HepG2 (cell line): ENCODE results near the gene ZKSCAN4. TPM values are rescaled to one million over a fixed set of nuclear protein-coding genes. Genes with fewer than 3 reads are reported as not detected.

Source experiments
- ATAC-seq: fragments of 200-7000 bp; cut with Tn5 transposase; 3 replicates; pipeline ENCODE4 v1.9.1; 2020; ENCODE audit warnings: mild to moderate bottlenecking, moderate library complexity
- BruUV-seq: library from RNA; stranded (reverse); fragments of 400-500 nt; replicated peaks from 2 replicates; lab custom pipeline; 2021; lab: Mats Ljungman, UMichigan
- CTCF ChIA-PET: fragments of 300-600 bp; formaldehyde crosslinking; extraction: SDS; loops from one replicate; lab custom pipeline; 2021; ENCODE audit warnings: low total read pairs, inconsistent platforms, low intra/inter-chr PET ratio; lab: Yijun Ruan, JAX
- POLR2A ChIA-PET: fragments of 350-600 bp; sonication (Branson Sonifier 250); formaldehyde crosslinking; loops from one replicate; lab custom pipeline; 2020; ENCODE audit warnings: antibody characterized with exemption, inconsistent platforms; lab: Yijun Ruan, JAX
- DNase-seq: peaks from one replicate; pipeline ENCODE4 v3.0.0-alpha.2; 2015; ENCODE audit warnings: low spot score
- FAIRE-seq: peaks from 3 replicates; lab custom pipeline; 2011; peaks lifted over from hg19 to GRCh38; lab: Jason Lieb, UNC
- H2AFZ ChIP-seq: one replicate; pipeline ENCODE4 v1.6.1; 2011; ENCODE audit warnings: low read length, inconsistent platforms
- H3K27ac ChIP-seq: fragments of 300-600 bp; 3 replicates; pipeline ENCODE4 v1.8.0; 2011; ENCODE audit warnings: mixed run types, mild to moderate bottlenecking, mixed read lengths, low read length, inconsistent platforms; ENCODE audit not compliant: insufficient read depth; ENCODE audit errors: extremely low read length
- H3K27me3 ChIP-seq, 2 experiments: fragments of 200-600 bp in 1 of 2; 2 replicates in 1 of 2; 3 replicates in 1 of 2; pipeline versions ENCODE4 v1.6.0 to v1.8.0; 2011; ENCODE audit warnings: low read length in 2 of 2, mild to moderate bottlenecking in 2 of 2, moderate library complexity in 2 of 2, inconsistent platforms in 1 of 2; ENCODE audit not compliant: insufficient read depth in 2 of 2, control insufficient read depth in 1 of 2
- H3K36me3 ChIP-seq, 2 experiments: fragments of 200-600 bp in 1 of 2; replicated peaks in 1 of 2; 2 replicates in 1 of 2; 3 replicates in 1 of 2; pipeline versions ENCODE4 v1.5.1 to v1.8.0; 2011; ENCODE audit warnings: low read length in 2 of 2, inconsistent platforms in 1 of 2; ENCODE audit not compliant: insufficient read depth in 2 of 2, control insufficient read depth in 1 of 2
- H3K4me1 ChIP-seq: 2 replicates; pipeline ENCODE4 v1.5.1; 2012; ENCODE audit warnings: low read length, inconsistent platforms; ENCODE audit not compliant: insufficient read depth
- H3K4me2 ChIP-seq: 2 replicates; pipeline ENCODE4 v1.6.0; 2011; ENCODE audit warnings: low read depth, low read length, inconsistent platforms
- H3K4me3 ChIP-seq, 3 experiments: fragments of 200-600 bp in 1 of 3; sonication (generic), shearing (Covaris generic) in 1 of 3; replicated peaks in 1 of 3; 2 replicates each; pipeline ENCODE4 v1.5.1; 2011 to 2016; ENCODE audit warnings: low read length in 3 of 3, inconsistent platforms in 2 of 3, low read depth in 2 of 3, mild to moderate bottlenecking in 2 of 3, control low read depth in 1 of 3, mixed read lengths in 1 of 3; ENCODE audit not compliant: insufficient read depth in 1 of 3
- H3K79me2 ChIP-seq: one replicate; pipeline ENCODE4 v1.6.1; 2011; ENCODE audit warnings: low read length, inconsistent platforms; ENCODE audit not compliant: insufficient read depth
- H3K9ac ChIP-seq: 2 replicates; pipeline ENCODE4 v1.6.0; 2011; ENCODE audit warnings: mild to moderate bottlenecking, low read depth, low read length, inconsistent platforms; ENCODE audit not compliant: insufficient read depth
- H3K9me3 ChIP-seq: 2 replicates; pipeline ENCODE4 v1.5.1; 2012; ENCODE audit warnings: mild to moderate bottlenecking, low read length
- H4K20me1 ChIP-seq: 2 replicates; pipeline ENCODE4 v1.6.0; 2011; ENCODE audit warnings: inconsistent platforms, mild to moderate bottlenecking, low read length, moderate library complexity; ENCODE audit not compliant: insufficient read depth
- NONO ChIP-seq, 2 experiments: fragments of 450-650 bp in 1 of 2; sonication (generic) in 1 of 2; formaldehyde crosslinking in 1 of 2; IDR thresholded peaks in 1 of 2; conservative IDR thresholded peaks in 1 of 2; 2 replicates each; pipeline versions ENCODE4 v1.6.1 to v1.8.0; 2017 to 2022; ENCODE audit warnings: mild to moderate bottlenecking in 1 of 2, missing genetic modification reagents in 1 of 2, moderate library complexity in 1 of 2
- PLRG1 ChIP-seq: fragments of 450-650 bp; conservative IDR thresholded peaks from 2 replicates; pipeline ENCODE4 v1.6.1; 2016
- SUZ12 ChIP-seq: fragments of 150-350 bp; IDR thresholded peaks from 2 replicates; pipeline ENCODE4 v1.6.1; 2014; ENCODE audit warnings: low read depth, low read length
- ZBTB42 ChIP-seq: sonication (generic); formaldehyde crosslinking; IDR thresholded peaks from 2 replicates; pipeline ENCODE4 v1.5.0; 2020; ENCODE audit warnings: mild to moderate bottlenecking, missing genetic modification reagents
- ZC3H4 ChIP-seq: sonication (generic); formaldehyde crosslinking; IDR thresholded peaks from 2 replicates; pipeline ENCODE4 v1.4.0; 2020; ENCODE audit warnings: missing genetic modification reagents, borderline replicate concordance
- ZFP62 ChIP-seq: sonication (generic); formaldehyde crosslinking; IDR thresholded peaks from 2 replicates; pipeline ENCODE4 v1.4.0; 2020; ENCODE audit warnings: missing genetic modification reagents
- ZFYVE20 ChIP-seq: sonication (generic); formaldehyde crosslinking; IDR thresholded peaks from 2 replicates; pipeline ENCODE4 v1.8.0; 2023; ENCODE audit warnings: low read depth, mild to moderate bottlenecking, moderate library complexity, missing genetic modification reagents, borderline replicate concordance
- ZKSCAN8 ChIP-seq: IDR thresholded peaks from 2 replicates; pipeline ENCODE4 v1.6.1; 2016; ENCODE audit warnings: borderline replicate concordance, missing genetic modification reagents, missing compliant biosample characterization
- ZNF280D ChIP-seq: sonication (generic); formaldehyde crosslinking; IDR thresholded peaks from 2 replicates; pipeline ENCODE4 v1.5.1; 2020; ENCODE audit warnings: mild to moderate bottlenecking, missing genetic modification reagents
- ZNF510 ChIP-seq: sonication (generic); formaldehyde crosslinking; IDR thresholded peaks from 2 replicates; pipeline ENCODE4 v1.4.0; 2020; ENCODE audit warnings: low read depth, mild to moderate bottlenecking, missing genetic modification reagents
- ZNF552 ChIP-seq: sonication (generic); formaldehyde crosslinking; IDR thresholded peaks from 2 replicates; pipeline ENCODE4 v1.9.0; 2022; ENCODE audit warnings: missing genetic modification reagents, mild to moderate bottlenecking, borderline replicate concordance
- WGBS: methylation state at CpG from one replicate; pipeline ENCODE4 v1.1.6; 2017; ENCODE audit warnings: low lambda C conversion rate; 5-methylcytosine and 5-hydroxymethylcytosine counted together
- in situ Hi-C: cut with HindIII; loops from 2 replicates; pipeline ENCODE4 v1.10.0; 2017; ENCODE audit warnings: low pct_unique_long_range_greater_than_20kb; ENCODE audit not compliant: extremely low pct_ligation_motif_present
- intact Hi-C: fragments of 100-400 bp; cut with micrococcal nuclease; formaldehyde crosslinking; loops from one replicate; pipeline ENCODE4 v1.10.0; 2022; ENCODE audit not compliant: unreplicated experiment
- polyA plus RNA-seq, 8 experiments: library from polyadenylated mRNA; depleted of rRNA in 3 of 8; stranded (reverse) in 7 of 8; unstranded in 1 of 8; fragments of >200 nt; fragmentation: Illumina TruSeq in 4 of 8; extraction: Trizol in 4 of 8; gene quantifications; 2 replicates each; pipeline versions ENCODE4 v1.2.1 to v1.2.3, GENCODE V29; 2011 to 2016; ENCODE audit warnings: low read depth in 4 of 8, missing spikeins in 1 of 8, mixed read lengths in 1 of 8; ENCODE audit not compliant: insufficient read depth in 1 of 8
- total RNA-seq, 5 experiments: library from RNA; depleted of rRNA; stranded (reverse); fragments of >200 nt; fragmentation: Illumina TruSeq; extraction: Trizol; gene quantifications; 2 replicates each; pipeline ENCODE4 v1.2.3, GENCODE V29; 2016; ENCODE audit warnings: low read depth in 1 of 5
- TF ChIP-seq, protein P1 (sequence below): sonication (generic); formaldehyde crosslinking; IDR thresholded peaks from 2 replicates; pipeline ENCODE4 v1.4.0; 2020; ENCODE audit warnings: missing genetic modification reagents
- TF ChIP-seq, protein P2 (sequence below): sonication (generic); formaldehyde crosslinking; IDR thresholded peaks from 2 replicates; pipeline ENCODE4 v1.8.0; 2022; ENCODE audit warnings: mild to moderate bottlenecking, missing genetic modification reagents

Gene ZKSCAN4
- total and polyA plus RNA-seq, 2 of the 13 experiments (the other 11 are each of a cell fraction or from before 2014, with no cell fraction given) = 2.9 to 7.8 TPM

- H3K27ac ChIP-seq = no peak overlapping the region
- H3K9me3 ChIP-seq = no peaks in the 10 kb centered on the region
- WGBS = 33% methylated on average over 4 of the region's 4 CpGs
- no peak overlapping the region for H3K4me3 ChIP-seq
- no TSS peak for BruUV-seq
- H3K4me2 ChIP-seq = no peak overlapping the region
- H3K36me3 ChIP-seq = no peaks in the 10 kb centered on the region
- ChIA-PET POLR2A (no interaction called here), CTCF (no interaction called here)
- no peaks in the 10 kb centered on the region for H4K20me1 ChIP-seq
- intact Hi-C loops (no loop called here), in situ Hi-C loops (no loop called here)
- ATAC-seq = no peak
- no peak overlapping the region for H2AFZ ChIP-seq
- H3K27me3 ChIP-seq = peaks cover 8 to 27% of the 10 kb centered on the region in 2 experiments
- no peak for TF ChIP-seq ZKSCAN8 (CRISPR knock-in tag)
- TF ChIP-seq, protein P1, sequence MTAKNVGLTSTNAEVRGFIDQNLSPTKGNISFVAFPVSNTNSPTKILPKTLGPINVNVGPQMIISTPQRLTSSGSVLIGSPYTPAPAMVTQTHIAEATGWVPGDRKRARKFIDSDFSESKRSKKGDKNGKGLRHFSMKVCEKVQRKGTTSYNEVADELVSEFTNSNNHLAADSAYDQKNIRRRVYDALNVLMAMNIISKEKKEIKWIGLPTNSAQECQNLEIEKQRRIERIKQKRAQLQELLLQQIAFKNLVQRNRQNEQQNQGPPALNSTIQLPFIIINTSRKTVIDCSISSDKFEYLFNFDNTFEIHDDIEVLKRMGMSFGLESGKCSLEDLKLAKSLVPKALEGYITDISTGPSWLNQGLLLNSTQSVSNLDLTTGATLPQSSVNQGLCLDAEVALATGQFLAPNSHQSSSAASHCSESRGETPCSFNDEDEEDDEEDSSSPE = no peak
- TF ChIP-seq ZNF510 (CRISPR knock-in tag) = no peak
- TF ChIP-seq ZNF280D (CRISPR knock-in tag) = no peak
- TF ChIP-seq NONO (IDR thresholded peaks at IDR 0.05) = no peak
- no peak for TF ChIP-seq NONO (CRISPR knock-in tag; conservative IDR thresholded peaks at IDR 0.05)
- no peak for TF ChIP-seq ZFP62 (CRISPR knock-in tag)
- TF ChIP-seq ZC3H4 (CRISPR knock-in tag) = no peak
- TF ChIP-seq ZBTB42 (CRISPR knock-in tag) = no peak
- TF ChIP-seq, protein P2, sequence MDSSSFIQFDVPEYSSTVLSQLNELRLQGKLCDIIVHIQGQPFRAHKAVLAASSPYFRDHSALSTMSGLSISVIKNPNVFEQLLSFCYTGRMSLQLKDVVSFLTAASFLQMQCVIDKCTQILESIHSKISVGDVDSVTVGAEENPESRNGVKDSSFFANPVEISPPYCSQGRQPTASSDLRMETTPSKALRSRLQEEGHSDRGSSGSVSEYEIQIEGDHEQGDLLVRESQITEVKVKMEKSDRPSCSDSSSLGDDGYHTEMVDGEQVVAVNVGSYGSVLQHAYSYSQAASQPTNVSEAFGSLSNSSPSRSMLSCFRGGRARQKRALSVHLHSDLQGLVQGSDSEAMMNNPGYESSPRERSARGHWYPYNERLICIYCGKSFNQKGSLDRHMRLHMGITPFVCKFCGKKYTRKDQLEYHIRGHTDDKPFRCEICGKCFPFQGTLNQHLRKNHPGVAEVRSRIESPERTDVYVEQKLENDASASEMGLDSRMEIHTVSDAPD = no peak
- no peak for TF ChIP-seq PLRG1
- no peak for TF ChIP-seq ZNF552 (CRISPR knock-in tag)
- no peak for TF ChIP-seq ZFYVE20 (CRISPR knock-in tag)
- TF ChIP-seq SUZ12 = no peak
- H3K4me1 ChIP-seq = peaks cover 13% of the 10 kb centered on the region
- no peak overlapping the region for H3K9ac ChIP-seq
- FAIRE-seq = no peak
- H3K79me2 ChIP-seq = no peaks in the 10 kb centered on the region
- DNase-seq = no peak
These were observed 48.9 kb downstream of the ZKSCAN4 start for GRCh38 chr6:28203201-28203600.
